ENCODE measurements around the gene DUOX1.
"Not testable (repeated sequence)": the region's sequence is repeated elsewhere in the genome, so short reads cannot be mapped to it uniquely, and the experiment has no call there.

The DUOX1 gene

GRCh38 chr15:45121706-45122417 is 7.9 kb upstream of the DUOX1 start:
- DNase-seq, result no peak

GRCh38 chr15:45122719-45123118 is 7.1 kb upstream of the DUOX1 start:
- DNase-seq, result no peak

- DNase-seq, result no peak
These were observed 6.4 kb upstream of the DUOX1 start for GRCh38 chr15:45123397-45123796.

- peak; percentile 22 for DNase-seq
These were observed 3.1 kb upstream of the DUOX1 start for GRCh38 chr15:45126535-45127158.

- DNase-seq, result no peak
These were observed 689 bp upstream of the DUOX1 start for GRCh38 chr15:45128971-45129639.

- no peak for DNase-seq
These were observed 652 bp downstream of the DUOX1 start for GRCh38 chr15:45130291-45131000.

- no peak for DNase-seq
These were observed 1.7 kb downstream of the DUOX1 start for GRCh38 chr15:45131510-45131909.

- DNase-seq, result no peak
These were observed 3.2 kb downstream of the DUOX1 start for GRCh38 chr15:45132844-45133560.

GRCh38 chr15:45133561-45133920 is 3.7 kb downstream of the DUOX1 start:
- DNase-seq, result peak; percentile 55

GRCh38 chr15:45134046-45134445 is 4.3 kb downstream of the DUOX1 start:
- no peak for DNase-seq

- DNase-seq, result no peak
These were observed 5.1 kb downstream of the DUOX1 start for GRCh38 chr15:45134682-45135604.

- not testable (repeated sequence) for DNase-seq
These were observed 6.0 kb downstream of the DUOX1 start for GRCh38 chr15:45135705-45136377.

GRCh38 chr15:45136378-45136764 is 6.6 kb downstream of the DUOX1 start:
- DNase-seq, result no peak

- DNase-seq, result no peak
These were observed 7.9 kb downstream of the DUOX1 start for GRCh38 chr15:45137703-45138102.

- DNase-seq, result no peak
These were observed 9.3 kb downstream of the DUOX1 start for GRCh38 chr15:45138814-45139765.

- DNase-seq, result no peak
These were observed 10.0 kb downstream of the DUOX1 start for GRCh38 chr15:45139770-45140169.

GRCh38 chr15:45140557-45141250 is 10.9 kb downstream of the DUOX1 start:
- DNase-seq, result no peak

GRCh38 chr15:45141386-45141785 is 11.6 kb downstream of the DUOX1 start:
- DNase-seq, result no peak

- no peak for DNase-seq
These were observed 13.3 kb downstream of the DUOX1 start for GRCh38 chr15:45143056-45143455.

All from NCI-H2171 (cell line).